Measurements from ENCODE around the gene OLA1.

The OLA1 gene

DNA sequence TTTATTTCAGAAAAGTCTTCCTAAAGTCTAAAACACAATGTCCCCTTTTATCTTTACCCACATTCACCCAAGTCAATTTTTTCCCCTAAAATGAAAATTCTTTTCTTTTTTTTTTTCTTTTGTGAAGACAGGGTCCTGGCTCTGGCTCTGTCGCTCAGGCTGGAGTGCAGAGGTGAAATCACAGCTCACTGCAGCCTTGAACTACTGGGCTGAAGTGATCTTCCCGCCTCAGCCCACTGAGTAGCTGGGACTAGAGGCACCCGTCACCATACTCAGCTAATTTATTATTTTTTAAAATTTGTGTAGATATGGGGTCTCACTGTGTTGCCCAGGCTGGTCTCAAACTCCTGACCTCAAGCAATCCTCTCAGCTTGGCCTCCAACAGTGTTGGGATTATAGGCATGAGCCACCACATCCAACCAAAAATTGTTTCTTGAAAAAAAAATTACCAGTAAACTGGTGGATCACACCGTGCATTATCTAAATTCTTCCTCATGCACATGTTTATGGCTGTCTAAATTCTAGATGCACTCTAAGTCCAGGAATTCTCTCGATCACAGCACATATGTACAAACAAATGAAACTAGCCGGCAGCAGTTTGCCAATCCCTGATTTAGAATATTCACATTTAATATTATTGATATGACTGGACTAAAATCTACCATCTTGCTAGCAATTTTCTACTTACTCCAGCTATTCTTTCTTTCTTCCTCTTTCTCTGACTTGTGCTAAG, 56.8 kb downstream of the OLA1 start:
- in situ Hi-C loops (cut with HindIII; ENCODE audit: low sequenced_read_pairs), result no loop called here
- no peak overlapping the region for H3K4me3 ChIP-seq (ENCODE audit: low read depth, low read length)
- DNase-seq (ENCODE audit: low read depth), result no peak
- TF ChIP-seq, protein P1, sequence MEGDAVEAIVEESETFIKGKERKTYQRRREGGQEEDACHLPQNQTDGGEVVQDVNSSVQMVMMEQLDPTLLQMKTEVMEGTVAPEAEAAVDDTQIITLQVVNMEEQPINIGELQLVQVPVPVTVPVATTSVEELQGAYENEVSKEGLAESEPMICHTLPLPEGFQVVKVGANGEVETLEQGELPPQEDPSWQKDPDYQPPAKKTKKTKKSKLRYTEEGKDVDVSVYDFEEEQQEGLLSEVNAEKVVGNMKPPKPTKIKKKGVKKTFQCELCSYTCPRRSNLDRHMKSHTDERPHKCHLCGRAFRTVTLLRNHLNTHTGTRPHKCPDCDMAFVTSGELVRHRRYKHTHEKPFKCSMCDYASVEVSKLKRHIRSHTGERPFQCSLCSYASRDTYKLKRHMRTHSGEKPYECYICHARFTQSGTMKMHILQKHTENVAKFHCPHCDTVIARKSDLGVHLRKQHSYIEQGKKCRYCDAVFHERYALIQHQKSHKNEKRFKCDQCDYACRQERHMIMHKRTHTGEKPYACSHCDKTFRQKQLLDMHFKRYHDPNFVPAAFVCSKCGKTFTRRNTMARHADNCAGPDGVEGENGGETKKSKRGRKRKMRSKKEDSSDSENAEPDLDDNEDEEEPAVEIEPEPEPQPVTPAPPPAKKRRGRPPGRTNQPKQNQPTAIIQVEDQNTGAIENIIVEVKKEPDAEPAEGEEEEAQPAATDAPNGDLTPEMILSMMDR (IDR thresholded peaks at IDR 0.05; ENCODE audit: low read depth, low read length, missing control alignments), result no peak

DNA sequence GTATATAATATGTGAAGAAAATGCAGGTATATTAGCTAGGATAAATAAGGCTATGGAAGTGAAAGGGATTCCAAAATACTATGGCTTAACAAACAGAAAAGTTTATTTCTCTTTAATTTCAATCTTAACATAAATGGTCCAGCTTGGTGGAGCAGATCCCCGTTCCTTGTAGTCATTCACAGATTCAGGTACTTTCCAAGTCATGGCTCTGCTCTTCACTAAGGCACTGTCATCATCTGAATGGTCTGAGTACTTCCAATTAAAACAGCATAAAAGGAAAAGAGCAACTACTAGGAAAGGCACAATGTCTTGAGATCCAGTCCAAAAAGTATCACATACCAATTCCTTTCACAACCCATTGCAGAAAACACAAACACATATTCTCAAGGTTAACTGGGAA, 63.4 kb downstream of the OLA1 start:
- in situ Hi-C loops (cut with HindIII; ENCODE audit: low sequenced_read_pairs), result no loop called here
- TF ChIP-seq, protein P1 (IDR thresholded peaks at IDR 0.05; ENCODE audit: low read depth, low read length, missing control alignments), result no peak
- H3K4me3 ChIP-seq (ENCODE audit: low read depth, low read length), result no peak overlapping the region
- no peak for DNase-seq (ENCODE audit: low read depth)

DNA sequence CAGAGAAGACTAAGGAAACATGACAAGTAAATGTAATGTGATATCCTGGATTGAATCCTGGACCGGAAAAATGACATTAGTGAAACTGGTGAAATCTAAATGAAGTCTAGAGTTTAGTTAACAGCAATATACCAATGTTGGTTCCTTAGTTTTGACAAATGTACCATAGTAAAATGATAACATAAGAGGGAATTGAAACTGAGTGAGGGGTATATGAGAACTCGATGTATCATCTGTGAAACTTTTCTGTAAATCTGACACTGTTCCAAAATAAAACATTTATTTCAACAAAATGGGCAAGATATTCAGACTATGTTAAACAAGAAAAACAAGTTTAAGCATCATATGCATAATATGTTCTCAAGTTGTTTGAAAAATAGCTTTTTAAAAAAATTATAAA, 63.8 kb downstream of the OLA1 start:
- no peak overlapping the region for H3K4me3 ChIP-seq (ENCODE audit: low read depth, low read length)
- no peak for DNase-seq (ENCODE audit: low read depth)
- in situ Hi-C loops (cut with HindIII; ENCODE audit: low sequenced_read_pairs), result no loop called here
- TF ChIP-seq, protein P1 (IDR thresholded peaks at IDR 0.05; ENCODE audit: low read depth, low read length, missing control alignments), result no peak

DNA sequence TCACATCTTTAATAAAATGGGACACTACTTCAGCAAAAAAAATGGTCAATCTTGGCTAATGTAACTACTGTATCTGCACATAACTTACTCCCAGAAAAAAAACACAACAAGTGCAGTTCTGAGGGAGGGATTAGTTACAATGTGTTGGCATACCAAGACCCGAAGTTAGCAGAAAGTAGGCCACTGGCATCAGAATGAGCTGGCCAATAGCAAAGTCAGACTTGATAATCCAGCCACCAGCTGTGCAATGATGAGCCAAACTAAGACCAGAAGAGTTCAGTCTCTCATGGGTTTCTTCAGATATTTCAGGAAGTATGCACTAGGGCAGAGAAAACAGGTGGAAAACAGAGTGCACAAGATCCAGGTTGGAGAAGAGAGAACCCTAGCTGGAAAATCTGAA, 65.3 kb downstream of the OLA1 start:
- TF ChIP-seq, protein P1 (IDR thresholded peaks at IDR 0.05; ENCODE audit: low read depth, low read length, missing control alignments), result no peak
- in situ Hi-C loops (cut with HindIII; ENCODE audit: low sequenced_read_pairs), result no loop called here
- no peak overlapping the region for H3K4me3 ChIP-seq (ENCODE audit: low read depth, low read length)
- no peak for DNase-seq (ENCODE audit: low read depth)

DNA sequence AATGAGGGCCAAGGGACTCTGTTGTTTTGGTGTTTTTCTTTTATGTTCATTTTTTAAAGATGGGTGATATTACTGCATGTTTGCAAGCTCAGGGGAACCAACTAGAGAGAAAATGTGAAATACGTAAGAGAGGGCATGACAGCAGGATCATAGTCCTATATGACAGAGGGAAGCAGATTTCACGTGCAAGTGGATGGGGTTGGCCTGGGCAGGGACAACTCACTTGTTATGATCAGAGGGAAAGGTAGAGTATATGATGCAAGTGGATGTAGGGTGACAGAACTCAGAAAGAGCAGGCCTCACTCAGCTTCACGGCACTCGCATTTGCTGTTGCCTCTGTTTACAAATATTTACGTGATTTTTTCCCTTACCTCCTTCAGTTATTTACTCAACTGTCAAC, 67.0 kb downstream of the OLA1 start:
- in situ Hi-C loops (cut with HindIII; ENCODE audit: low sequenced_read_pairs), result no loop called here
- TF ChIP-seq, protein P1 (IDR thresholded peaks at IDR 0.05; ENCODE audit: low read depth, low read length, missing control alignments), result no peak

DNA sequence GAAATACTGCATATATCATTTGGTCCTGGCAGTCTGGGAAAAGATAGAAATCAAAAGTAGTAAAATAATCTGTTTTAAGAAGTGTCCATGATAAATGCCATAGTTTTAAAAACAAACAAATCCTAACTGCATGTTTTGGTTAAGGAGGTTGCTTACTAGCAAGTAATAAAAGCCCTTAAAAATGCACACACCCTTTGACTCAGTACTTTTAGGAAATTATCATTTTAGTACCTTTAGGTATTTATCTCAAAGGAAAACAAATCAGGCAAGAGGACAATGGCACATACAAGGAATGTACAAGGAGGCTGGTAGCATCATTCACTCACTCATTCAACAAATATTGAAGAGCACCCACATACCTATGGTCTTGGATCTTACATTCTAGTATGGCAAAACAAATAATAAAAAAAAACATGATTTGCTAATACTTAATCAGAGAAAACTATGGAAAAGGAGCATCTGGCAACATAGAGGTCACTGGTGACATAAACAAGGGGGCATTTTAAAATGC, 67.6 kb downstream of the OLA1 start:
- TF ChIP-seq, protein P1 (IDR thresholded peaks at IDR 0.05; ENCODE audit: low read depth, low read length, missing control alignments), result no peak
- DNase-seq (ENCODE audit: low read depth), result no peak
- in situ Hi-C loops (cut with HindIII; ENCODE audit: low sequenced_read_pairs), result no loop called here
- H3K4me3 ChIP-seq (ENCODE audit: low read depth, low read length), result no peak overlapping the region

More for the DNA sequence above, 67.0 kb downstream of the OLA1 start:
- no peak for DNase-seq (ENCODE audit: low read depth)
- no peak overlapping the region for H3K4me3 ChIP-seq (ENCODE audit: low read depth, low read length)
